AG20443 (cell line): ENCODE measurements around the gene TMEM260.

Experiments used
- DNase-seq: peaks from one replicate; pipeline ENCODE4 v3.0.0; 2012; ENCODE audit warnings: low spot score, mixed read lengths

The TMEM260 gene

GRCh38 chr14:56579345-56580220 lies at the start of gene TMEM260:
TMEM260 (plus strand) TSS chr14:56579798; CDS start chr14:56579915, 117 bp downstream.
- DNase-seq = peak; percentile 95

GRCh38 chr14:56532546-56532945 lies 47.1 kb upstream of the TMEM260 start:
- no peak for DNase-seq

- no peak for DNase-seq
These were observed 44.9 kb upstream of the TMEM260 start for GRCh38 chr14:56534656-56535055.

GRCh38 chr14:56539862-56540261 lies 39.7 kb upstream of the TMEM260 start:
- DNase-seq = no peak

- DNase-seq = no peak
These were observed 36.2 kb upstream of the TMEM260 start for GRCh38 chr14:56543436-56543835.

- no peak for DNase-seq
These were observed 29.9 kb upstream of the TMEM260 start for GRCh38 chr14:56549721-56550120.

GRCh38 chr14:56552615-56553014 lies 27.0 kb upstream of the TMEM260 start:
- no peak for DNase-seq

- no peak for DNase-seq
These were observed 25.3 kb upstream of the TMEM260 start for GRCh38 chr14:56554301-56554700.

GRCh38 chr14:56555921-56556570 lies 23.6 kb upstream of the TMEM260 start:
- peak; percentile 24 for DNase-seq

GRCh38 chr14:56559182-56559581 lies 20.4 kb upstream of the TMEM260 start:
- DNase-seq = no peak

- no peak for DNase-seq
These were observed 18.0 kb upstream of the TMEM260 start for GRCh38 chr14:56561606-56562005.

GRCh38 chr14:56562883-56563282 lies 16.7 kb upstream of the TMEM260 start:
- no peak for DNase-seq

- no peak for DNase-seq
These were observed 10.4 kb upstream of the TMEM260 start for GRCh38 chr14:56569174-56569573.

GRCh38 chr14:56570295-56570694 lies 9.3 kb upstream of the TMEM260 start:
- no peak for DNase-seq

- DNase-seq = no peak
These were observed 668 bp downstream of the TMEM260 start for GRCh38 chr14:56580221-56580711.

- no peak for DNase-seq
These were observed 1.6 kb downstream of the TMEM260 start for GRCh38 chr14:56581041-56581727.

- DNase-seq = no peak
These were observed 6.0 kb downstream of the TMEM260 start for GRCh38 chr14:56585461-56586084.

- no peak for DNase-seq
These were observed 8.1 kb downstream of the TMEM260 start for GRCh38 chr14:56587701-56588100.

- no peak for DNase-seq
These were observed 10.9 kb downstream of the TMEM260 start for GRCh38 chr14:56590535-56590960.

GRCh38 chr14:56592746-56593544 lies 13.3 kb downstream of the TMEM260 start:
- DNase-seq = no peak

- no peak for DNase-seq
These were observed 14.8 kb downstream of the TMEM260 start for GRCh38 chr14:56594428-56594827.
